K562 (cell line): ENCODE results near the gene CPED1. TPM values are rescaled to one million over a fixed set of nuclear protein-coding genes. Genes with fewer than 3 reads are reported as not detected.

Experiments used
- ATAC-seq: fragments of 200-7000 bp; cut with Tn5 transposase; 3 replicates; pipeline ENCODE4 v1.9.1; 2020; ENCODE audit warnings: moderate library complexity
- BruUV-seq: library from RNA; stranded (reverse); fragments of 400-500 nt; replicated peaks from 2 replicates; lab custom pipeline; 2021; lab: Mats Ljungman, UMichigan
- CTCF ChIA-PET: fragments of 300-600 bp; formaldehyde crosslinking; extraction: SDS; loops from one replicate; lab custom pipeline; 2021; ENCODE audit warnings: low intra/inter-chr PET ratio; lab: Yijun Ruan, JAX
- POLR2A ChIA-PET: fragments of 300-600, 350-650 bp; sonication (Branson Sonifier 250); formaldehyde crosslinking; extraction: SDS; loops from one replicate; lab custom pipeline; 2021; ENCODE audit warnings: antibody characterized with exemption, inconsistent platforms; lab: Yijun Ruan, JAX
- DNase-seq, 4 experiments: peaks; one replicate each; pipeline versions ENCODE4 v3.0.0 to v3.0.0-alpha.2; 2011 to 2018; ENCODE audit warnings: low spot score in 3 of 4, mixed read lengths in 3 of 4; ENCODE audit errors: extremely low read depth in 1 of 4
- FAIRE-seq: peaks from 2 replicates; lab custom pipeline; 2011; peaks lifted over from hg19 to GRCh38; lab: Jason Lieb, UNC
- H2AFZ ChIP-seq: 2 replicates; pipeline ENCODE4 v1.6.0; 2011; ENCODE audit warnings: low read depth, low read length, control low read depth, inconsistent platforms
- H3K27ac ChIP-seq: fragments of 200-600 bp; 3 replicates; pipeline ENCODE4 v1.8.0; 2011; ENCODE audit warnings: low read depth, mild to moderate bottlenecking, control low read depth, inconsistent platforms, low read length, moderate library complexity, mixed read lengths; ENCODE audit errors: extremely low read depth
- H3K27me3 ChIP-seq, 2 experiments: fragments of 300-600 bp in 1 of 2; 2 replicates in 1 of 2; 3 replicates in 1 of 2; pipeline versions ENCODE4 v1.6.0 to v1.8.0; 2011; ENCODE audit warnings: inconsistent platforms in 2 of 2, low read length in 2 of 2, mild to moderate bottlenecking in 1 of 2, mixed read lengths in 1 of 2, moderate library complexity in 1 of 2; ENCODE audit not compliant: control insufficient read depth in 2 of 2, insufficient read depth in 2 of 2
- H3K36me3 ChIP-seq: fragments of 300-600 bp; 3 replicates; pipeline ENCODE4 v1.8.0; 2011; ENCODE audit warnings: mild to moderate bottlenecking, low read length, inconsistent platforms; ENCODE audit not compliant: control insufficient read depth, insufficient read depth
- H3K4me1 ChIP-seq, 2 experiments: fragments of 200-600 bp in 1 of 2; replicated peaks in 1 of 2; 2 replicates in 1 of 2; 3 replicates in 1 of 2; pipeline versions ENCODE4 v1.5.1 to v1.8.0; 2011; ENCODE audit warnings: inconsistent platforms in 2 of 2, low read length in 2 of 2, mild to moderate bottlenecking in 1 of 2, mixed read lengths in 1 of 2, moderate library complexity in 1 of 2; ENCODE audit not compliant: control insufficient read depth in 2 of 2, insufficient read depth in 2 of 2
- H3K4me2 ChIP-seq: 2 replicates; pipeline ENCODE4 v1.6.1; 2011; ENCODE audit warnings: low read length, control low read depth, inconsistent platforms, mixed read lengths; ENCODE audit not compliant: insufficient read depth
- H3K4me3 ChIP-seq: fragments of 200-600 bp; sonication (generic), shearing (Covaris generic); 2 replicates; pipeline ENCODE4 v1.5.1; 2016; ENCODE audit warnings: control low read depth, inconsistent platforms
- H3K79me2 ChIP-seq: fragments of 200-600 bp; 3 replicates; pipeline ENCODE4 v1.8.0; 2011; ENCODE audit warnings: low read length, inconsistent platforms; ENCODE audit not compliant: control insufficient read depth, insufficient read depth
- H3K9ac ChIP-seq, 2 experiments: 2 replicates each; pipeline versions ENCODE4 v1.6.0 to v1.6.1; 2011; ENCODE audit warnings: low read depth in 2 of 2, low read length in 2 of 2, control low read depth in 1 of 2, inconsistent platforms in 1 of 2, mild to moderate bottlenecking in 1 of 2, mixed read lengths in 1 of 2; ENCODE audit not compliant: insufficient read depth in 1 of 2
- H3K9me1 ChIP-seq: one replicate; pipeline ENCODE4 v1.6.0; 2011; ENCODE audit warnings: inconsistent platforms, mild to moderate bottlenecking, low read length, moderate library complexity; ENCODE audit not compliant: control insufficient read depth, insufficient read depth
- H3K9me3 ChIP-seq: replicated peaks from 2 replicates; pipeline ENCODE4 v1.5.1; 2011; ENCODE audit warnings: low read depth, low read length, inconsistent platforms; ENCODE audit not compliant: control insufficient read depth, insufficient read depth
- H4K20me1 ChIP-seq: replicated peaks from 2 replicates; pipeline ENCODE4 v1.6.1; 2011; ENCODE audit warnings: low read length, inconsistent platforms, mixed read lengths; ENCODE audit not compliant: control insufficient read depth, insufficient read depth
- CREBBP ChIP-seq: IDR thresholded peaks from one replicate; pipeline ENCODE4 v1.6.1; 2012; ENCODE audit warnings: low read depth, mild to moderate bottlenecking, control low read depth, inconsistent platforms, low read length
- CREM ChIP-seq: IDR thresholded peaks from 2 replicates; pipeline ENCODE4 v1.6.1; 2014; ENCODE audit warnings: antibody characterized with exemption, low read depth
- FOXJ3 ChIP-seq: sonication (generic); formaldehyde crosslinking; IDR thresholded peaks from 2 replicates; pipeline ENCODE4 v1.4.0; 2020; ENCODE audit warnings: mild to moderate bottlenecking, missing genetic modification reagents
- HDAC8 ChIP-seq: fragments of 450-650 bp; IDR thresholded peaks from 2 replicates; pipeline ENCODE4 v1.6.1; 2016; ENCODE audit warnings: mild to moderate bottlenecking, missing genetic modification characterization, moderate library complexity, missing compliant biosample characterization
- KDM4B ChIP-seq, 2 experiments: fragments of 450-650 bp in 1 of 2; sonication (generic) in 1 of 2; IDR thresholded peaks; 2 replicates each; pipeline ENCODE4 v1.6.1; 2016 to 2017; ENCODE audit warnings: borderline replicate concordance in 2 of 2, antibody characterized with exemption in 1 of 2, low read depth in 1 of 2, mild to moderate bottlenecking in 1 of 2
- RBM22 ChIP-seq: fragments of 200-400 bp; formaldehyde crosslinking; IDR thresholded peaks from 2 replicates; pipeline ENCODE4 v1.6.1; 2018; ENCODE audit warnings: low read length, low read depth; ENCODE audit not compliant: poor library complexity, severe bottlenecking
- SP1 ChIP-seq: sonication (generic); formaldehyde crosslinking; IDR thresholded peaks from 2 replicates; pipeline ENCODE4 v1.8.1; 2022; ENCODE audit warnings: mild to moderate bottlenecking, missing genetic modification reagents
- YY1 ChIP-seq, 3 experiments: IDR thresholded peaks; 2 replicates each; pipeline ENCODE4 v1.6.1; 2011; ENCODE audit warnings: low read length in 2 of 3, mild to moderate bottlenecking in 2 of 3, moderate library complexity in 2 of 3, borderline replicate concordance in 1 of 3, control low read depth in 1 of 3, low read depth in 1 of 3; ENCODE audit not compliant: insufficient read depth in 3 of 3, insufficient replicate concordance in 2 of 3, control insufficient read depth in 1 of 3, insufficient read length in 1 of 3; ENCODE audit errors: extremely low read depth in 1 of 3
- WGBS: fragments of 100-300 bp; shearing (Covaris generic); methylation state at CpG from one replicate; pipeline ENCODE4 v1.1.6; 2016; ENCODE audit warnings: low coverage, mixed read lengths; ENCODE audit not compliant: insufficient coverage; ENCODE audit errors: missing lambda C conversion rate; 5-methylcytosine and 5-hydroxymethylcytosine counted together
- in situ Hi-C: fragments of 300-500 bp; cut with MboI; formaldehyde crosslinking; loops from 4 replicates; pipeline ENCODE4 v1.15.0; 2018; ENCODE audit warnings: inconsistent platforms, mixed read lengths
- intact Hi-C: fragments of 100-400 bp; cut with micrococcal nuclease; formaldehyde crosslinking; loops from 2 replicates; pipeline ENCODE4 v1.14.2; 2022
- polyA plus RNA-seq, 8 experiments: library from polyadenylated mRNA; depleted of rRNA in 4 of 8; stranded (reverse) in 5 of 8; unstranded in 3 of 8; fragments of >200 nt; fragmentation: Nextera tagmentation in 2 of 8; fragmentation: Illumina TruSeq in 1 of 8; extraction: Ambion mirVana in 2 of 8; extraction: Trizol in 1 of 8; gene quantifications; 2 replicates each; pipeline versions ENCODE4 v1.2.1 to v1.2.3, GENCODE V29; 2011 to 2014; ENCODE audit warnings: inconsistent platforms in 1 of 8, missing spikeins in 1 of 8
- total RNA-seq, 7 experiments: library from RNA; depleted of rRNA in 6 of 7; stranded (reverse); fragments of >200 nt in 6 of 7; fragmentation: Illumina TruSeq in 2 of 7; extraction: Trizol in 2 of 7; gene quantifications; 2 replicates each; pipeline versions ENCODE4 v1.2.1 to v1.2.3, GENCODE V29; 2011 to 2021; ENCODE audit warnings: low replicate concordance in 1 of 7
- TF ChIP-seq, protein P1 (sequence below): sonication (generic); formaldehyde crosslinking; IDR thresholded peaks from 2 replicates; pipeline ENCODE4 v1.8.0; 2022; ENCODE audit warnings: mild to moderate bottlenecking, missing genetic modification reagents
- TF ChIP-seq, protein P2 (sequence below): sonication (generic); formaldehyde crosslinking; IDR thresholded peaks from 2 replicates; pipeline ENCODE4 v1.9.0; 2022; ENCODE audit warnings: mild to moderate bottlenecking, missing genetic modification reagents
- TF ChIP-seq, protein P3 (sequence below), 2 experiments: fragments of 450-650 bp in 1 of 2; sonication (generic) in 1 of 2; formaldehyde crosslinking in 1 of 2; IDR thresholded peaks in 1 of 2; conservative IDR thresholded peaks in 1 of 2; 2 replicates each; pipeline versions ENCODE4 v1.6.1 to v1.8.1; 2016 to 2023; ENCODE audit warnings: mild to moderate bottlenecking in 2 of 2, moderate library complexity in 2 of 2, inconsistent platforms in 1 of 2, missing genetic modification reagents in 1 of 2

Gene CPED1
- total and polyA plus RNA-seq, 9 of the 15 experiments (the other 6 are each of a cell fraction or from before 2014, with no cell fraction given): 195 to 393 (median 290) TPM

DNA sequence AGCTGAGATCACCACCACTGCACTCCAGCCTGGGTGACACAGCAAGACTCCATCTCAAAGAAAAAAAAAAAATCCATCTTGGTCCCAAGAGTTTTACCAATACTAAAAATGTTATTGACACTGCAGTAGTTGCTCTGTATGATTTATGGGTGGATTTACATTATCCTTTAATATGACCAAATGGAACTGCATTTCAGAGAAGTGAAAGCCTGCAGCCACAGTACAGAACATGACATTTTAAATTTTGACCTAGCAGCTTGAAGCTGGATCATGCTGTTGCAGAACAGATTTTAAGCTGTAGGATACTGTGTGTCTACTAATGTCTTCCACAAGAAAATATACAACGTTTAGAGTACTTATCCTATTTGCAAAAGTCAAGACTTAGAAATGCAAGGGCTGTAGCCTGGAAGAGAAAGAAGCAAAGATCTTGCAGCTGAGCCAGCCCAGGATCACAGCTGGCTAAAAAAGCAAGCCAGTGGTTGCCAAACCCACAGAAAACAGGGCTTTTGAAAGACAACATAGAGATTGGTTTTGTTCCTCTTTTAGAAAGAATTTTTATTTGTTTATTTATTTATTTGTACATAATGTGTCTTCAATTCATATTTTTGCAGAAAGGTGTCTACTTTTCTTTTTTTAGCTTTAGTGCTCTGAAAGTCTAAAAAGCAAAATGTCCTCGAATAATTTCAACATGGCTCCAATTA lies 285.1 kb downstream of the CPED1 start:
- TF ChIP-seq HDAC8 (tag) (no peak), RBM22 (peak; percentile 40), SP1 (CRISPR knock-in tag) (no peak)
- in situ Hi-C loops (no loop called here), intact Hi-C loops (no loop called here)
- Histone ChIP-seq H3K4me2 (no peak overlapping the region), H3K27me3 (no peaks in the 10 kb centered on the region), H3K27ac (no peak overlapping the region), H3K79me2 (no peaks in the 10 kb centered on the region), H3K9ac (no peak overlapping the region), H4K20me1 (no peaks in the 10 kb centered on the region), H3K4me1 (peaks cover 0 to 12% of the 10 kb centered on the region in 2 experiments; a peak in 2 of 5 replicates), H3K9me1 (no peaks in the 10 kb centered on the region), H3K9me3 (no peaks in the 10 kb centered on the region), H2AFZ (no peak overlapping the region), H3K4me3 (no peak overlapping the region), H3K36me3 (peaks cover 98% of the 10 kb centered on the region)
- ATAC-seq (no peak), DNase-seq (no peak), FAIRE-seq (no peak)
- TSS peak; percentile 1 for BruUV-seq
- WGBS: 75% methylated on average over 2 of the region's 2 CpGs
- ChIA-PET POLR2A (interaction anchor here (1.0 to 2.2 kb wide), 2 partner anchors 10 to 16 kb away, joined by 5 to 7 read pairs; no protein-coding TSS in a partner anchor), CTCF (interaction anchor here (0.6 kb wide), 1 partner anchor 34 kb away, joined by 4 read pairs; no protein-coding TSS in a partner anchor)

DNA sequence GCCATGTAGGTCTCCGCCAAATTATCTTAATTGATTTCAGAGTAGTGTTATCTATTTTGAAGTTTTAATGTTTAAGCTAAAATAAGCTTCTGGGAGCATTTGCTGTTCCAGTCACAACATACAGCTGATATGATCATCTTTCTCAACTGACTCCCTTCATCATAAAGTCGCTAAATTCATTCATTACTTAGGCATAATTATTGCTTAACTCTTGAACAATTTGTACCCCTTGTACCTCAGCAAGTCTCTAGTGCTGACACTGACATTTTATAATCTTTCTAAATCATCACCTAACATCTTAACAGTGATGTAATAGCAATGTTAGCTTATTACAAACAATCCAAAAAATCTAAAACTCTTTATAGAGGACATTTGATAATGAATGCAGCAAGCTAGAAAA lies 286.0 kb downstream of the CPED1 start:
- Histone ChIP-seq H3K4me2 (no peak overlapping the region), H3K9me1 (no peaks in the 10 kb centered on the region), H4K20me1 (no peaks in the 10 kb centered on the region), H3K27me3 (no peaks in the 10 kb centered on the region), H3K36me3 (peaks cover 98% of the 10 kb centered on the region), H3K4me3 (no peak overlapping the region), H3K4me1 (peaks cover 0 to 12% of the 10 kb centered on the region in 2 experiments; a peak in 2 of 5 replicates), H3K27ac (no peak overlapping the region), H3K9me3 (no peaks in the 10 kb centered on the region), H3K79me2 (no peaks in the 10 kb centered on the region), H3K9ac (no peak overlapping the region), H2AFZ (no peak overlapping the region)
- ChIA-PET CTCF (no interaction called here), POLR2A (interaction anchor here (1.0 to 2.2 kb wide), 2 partner anchors 9 to 15 kb away, joined by 5 to 7 read pairs; no protein-coding TSS in a partner anchor)
- in situ Hi-C loops (no loop called here), intact Hi-C loops (no loop called here)
- no TSS peak for BruUV-seq
- ATAC-seq (no peak), DNase-seq (no peak), FAIRE-seq (no peak)
- 84% methylated on average over 2 of the region's 2 CpGs for WGBS
- TF ChIP-seq FOXJ3 (CRISPR knock-in tag) (no peak), CREM (no peak), KDM4B (IDR thresholded peaks at IDR 0.05; ENCODE audit: borderline replicate concordance in 2 of 2, low read depth in 1 of 2) (no peak), YY1 (IDR thresholded peaks at IDR 0.05; ENCODE audit: borderline replicate concordance in 1 of 3, control insufficient read depth in 1 of 3, extremely low read depth in 1 of 3, insufficient read depth in 3 of 3, insufficient read length in 1 of 3, insufficient replicate concordance in 2 of 3, low read depth in 1 of 3, low read length in 2 of 3) (no peak), CREBBP (no peak)
- TF ChIP-seq, protein P1, sequence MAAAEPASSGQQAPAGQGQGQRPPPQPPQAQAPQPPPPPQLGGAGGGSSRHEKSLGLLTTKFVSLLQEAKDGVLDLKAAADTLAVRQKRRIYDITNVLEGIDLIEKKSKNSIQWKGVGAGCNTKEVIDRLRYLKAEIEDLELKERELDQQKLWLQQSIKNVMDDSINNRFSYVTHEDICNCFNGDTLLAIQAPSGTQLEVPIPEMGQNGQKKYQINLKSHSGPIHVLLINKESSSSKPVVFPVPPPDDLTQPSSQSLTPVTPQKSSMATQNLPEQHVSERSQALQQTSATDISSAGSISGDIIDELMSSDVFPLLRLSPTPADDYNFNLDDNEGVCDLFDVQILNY (CRISPR knock-in tag): no peak
- TF ChIP-seq, protein P2, sequence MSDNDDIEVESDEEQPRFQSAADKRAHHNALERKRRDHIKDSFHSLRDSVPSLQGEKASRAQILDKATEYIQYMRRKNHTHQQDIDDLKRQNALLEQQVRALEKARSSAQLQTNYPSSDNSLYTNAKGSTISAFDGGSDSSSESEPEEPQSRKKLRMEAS: no peak
- TF ChIP-seq, protein P3, sequence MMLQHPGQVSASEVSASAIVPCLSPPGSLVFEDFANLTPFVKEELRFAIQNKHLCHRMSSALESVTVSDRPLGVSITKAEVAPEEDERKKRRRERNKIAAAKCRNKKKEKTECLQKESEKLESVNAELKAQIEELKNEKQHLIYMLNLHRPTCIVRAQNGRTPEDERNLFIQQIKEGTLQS (IDR thresholded peaks at IDR 0.05): peak; percentile 14; the same call in 1 of the 2 replicates
- TF ChIP-seq, protein P3 (CRISPR knock-in tag; conservative IDR thresholded peaks at IDR 0.05): no peak
